Esophagus muscularis mucosa (tissue), 4 donors: ENCODE measurements around the gene ZBTB38.

Source experiments
- CTCF ChIP-seq, 3 experiments: fragments of 200-600 bp in 2 of 3; fragments of 450-650 bp in 1 of 3; sonication (generic) in 2 of 3; IDR thresholded peaks; one replicate each; pipeline ENCODE4 v1.5.1; 2017 to 2019; ENCODE audit warnings: antibody characterized with exemption in 3 of 3, mild to moderate bottlenecking in 2 of 3, moderate library complexity in 1 of 3
- EP300 ChIP-seq: sonication (generic); formaldehyde crosslinking; IDR thresholded peaks from one replicate; pipeline ENCODE4 v1.6.1; 2017; ENCODE audit warnings: antibody characterized with exemption
- POLR2AphosphoS5 ChIP-seq, 2 donors: sonication (generic); formaldehyde crosslinking; IDR thresholded peaks; one replicate each; pipeline ENCODE4 v1.6.1; 2017; ENCODE audit warnings: antibody characterized with exemption in 2 of 2

- TF ChIP-seq CTCF (IDR thresholded peaks at IDR 0.05): no peak
- no peak for TF ChIP-seq POLR2AphosphoS5 (IDR thresholded peaks at IDR 0.05)
- no peak for TF ChIP-seq EP300
Observed at GRCh38 chr3:141411251-141411771, 43.0 kb downstream of the ZBTB38 start.
